Neural cell (in vitro differentiated cells): ENCODE measurements around the gene NTNG1. TPM values are rescaled to one million over a fixed set of nuclear protein-coding genes. Genes with fewer than 3 reads are reported as not detected.
A peak's percentile ranks its signal among the peaks of the same experiment; 100 is the strongest.

Experiments
- H2AFZ ChIP-seq: fragments of 200-600, 300-800 bp; sonication (generic), shearing (Covaris generic); 2 replicates; pipeline ENCODE4 v1.6.0; 2014; ENCODE audit warnings: low read depth, mild to moderate bottlenecking, antibody characterized with exemption, low read length, moderate library complexity
- H3F3A ChIP-seq: fragments of 200-600 bp; shearing (Covaris generic); 2 replicates; pipeline ENCODE4 v1.6.1; 2016; ENCODE audit warnings: mild to moderate bottlenecking, moderate library complexity, mixed read lengths, antibody characterized with exemption, low read length; ENCODE audit not compliant: insufficient read depth, poor library complexity, severe bottlenecking
- H3K27ac ChIP-seq: fragments of 200-600, 300-800 bp; sonication (generic), shearing (Covaris generic); 2 replicates; pipeline ENCODE4 v1.5.1; 2014; ENCODE audit warnings: mild to moderate bottlenecking, low read length, moderate library complexity
- H3K27me3 ChIP-seq: fragments of 300-800, 200-600 bp; sonication (generic), shearing (Covaris generic); 2 replicates; pipeline ENCODE4 v1.6.0; 2014; ENCODE audit warnings: mild to moderate bottlenecking, low read depth, low read length, moderate library complexity; ENCODE audit not compliant: insufficient read depth
- H3K36me3 ChIP-seq: fragments of 300-800, 200-600 bp; sonication (generic), shearing (Covaris generic); 2 replicates; pipeline ENCODE4 v1.5.1; 2014; ENCODE audit warnings: mild to moderate bottlenecking, antibody characterized with exemption, low read length, moderate library complexity; ENCODE audit not compliant: insufficient read depth
- H3K4me2 ChIP-seq: fragments of 300-800, 200-600 bp; sonication (generic), shearing (Covaris generic); 2 replicates; pipeline ENCODE4 v1.6.0; 2014; ENCODE audit warnings: mild to moderate bottlenecking, low read length
- H3K4me3 ChIP-seq: fragments of 300-800, 200-600 bp; sonication (generic), shearing (Covaris generic); 2 replicates; pipeline ENCODE4 v1.5.1; 2014; ENCODE audit warnings: mild to moderate bottlenecking, low read length, moderate library complexity
- H3K79me2 ChIP-seq: fragments of 200-600 bp; shearing (Covaris generic); replicated peaks from 2 replicates; pipeline ENCODE4 v1.6.0; 2014; ENCODE audit warnings: mild to moderate bottlenecking, low read length, moderate library complexity; ENCODE audit not compliant: insufficient read depth
- H3K9ac ChIP-seq: fragments of 300-800, 200-600 bp; sonication (generic), shearing (Covaris generic); 2 replicates; pipeline ENCODE4 v1.6.1; 2016; ENCODE audit warnings: mild to moderate bottlenecking, low read length, mixed read lengths
- H3K9me2 ChIP-seq: fragments of 200-600 bp; shearing (Covaris generic); 2 replicates; pipeline ENCODE4 v1.6.1; 2016; ENCODE audit warnings: mild to moderate bottlenecking, low read length, mixed read lengths; ENCODE audit not compliant: insufficient read depth
- H3K9me3 ChIP-seq: fragments of 200-600, 300-800 bp; sonication (generic), shearing (Covaris generic); 2 replicates; pipeline ENCODE4 v1.6.1; 2016; ENCODE audit warnings: mild to moderate bottlenecking, mixed run types, low read length, moderate library complexity, mixed read lengths
- H4K20me1 ChIP-seq: fragments of 200-600 bp; shearing (Covaris generic); 2 replicates; pipeline ENCODE4 v1.6.1; 2016; ENCODE audit warnings: mild to moderate bottlenecking, mixed run types; ENCODE audit not compliant: insufficient read depth
- CTCF ChIP-seq: fragments of 450-650 bp; IDR thresholded peaks from 2 replicates; pipeline ENCODE4 v1.5.1; 2014; ENCODE audit warnings: antibody characterized with exemption, mild to moderate bottlenecking, moderate library complexity; ENCODE audit not compliant: poor library complexity, severe bottlenecking
- EP300 ChIP-seq: fragments of 450-650 bp; conservative IDR thresholded peaks from 2 replicates; pipeline ENCODE4 v1.6.1; 2014; ENCODE audit warnings: antibody characterized with exemption, mild to moderate bottlenecking, moderate library complexity; ENCODE audit not compliant: poor library complexity, severe bottlenecking
- EZH2 ChIP-seq: fragments of 200-600, 300-800 bp; shearing (Covaris generic), sonication (generic); IDR thresholded peaks from 2 replicates; pipeline ENCODE4 v1.6.1; 2014; ENCODE audit warnings: antibody characterized with exemption, low read length, borderline replicate concordance, mild to moderate bottlenecking; ENCODE audit not compliant: insufficient read depth, poor library complexity, severe bottlenecking
- MXI1 ChIP-seq: fragments of 450-650 bp; conservative IDR thresholded peaks from 2 replicates; pipeline ENCODE4 v1.6.1; 2014; ENCODE audit warnings: antibody characterized with exemption, mild to moderate bottlenecking; ENCODE audit not compliant: poor library complexity, severe bottlenecking
- POLR2AphosphoS5 ChIP-seq: IDR thresholded peaks from 2 replicates; pipeline ENCODE4 v1.6.1; 2012
- RAD21 ChIP-seq: fragments of 450-650 bp; conservative IDR thresholded peaks from 2 replicates; pipeline ENCODE4 v1.6.1; 2014; ENCODE audit warnings: antibody characterized with exemption, mild to moderate bottlenecking, moderate library complexity
- SMC3 ChIP-seq: fragments of 450-650 bp; conservative IDR thresholded peaks from 2 replicates; pipeline ENCODE4 v1.6.1; 2014; ENCODE audit warnings: antibody characterized with exemption, mild to moderate bottlenecking, moderate library complexity; ENCODE audit not compliant: poor library complexity
- TAF1 ChIP-seq: IDR thresholded peaks from 2 replicates; pipeline ENCODE4 v1.6.1; 2012; ENCODE audit warnings: low read depth
- polyA plus RNA-seq: library from polyadenylated mRNA; depleted of rRNA; stranded (reverse); fragments of >200 nt; gene quantifications from 2 replicates; pipeline ENCODE4 v1.2.3, GENCODE V29; 2014
- TF ChIP-seq, protein P1 (sequence below): IDR thresholded peaks from 2 replicates; pipeline ENCODE4 v1.6.1; 2012; ENCODE audit warnings: borderline replicate concordance

Gene NTNG1
- polyA plus RNA-seq, 1 donor from 2014 or later, result not detected

- H2AFZ ChIP-seq, result no peak overlapping the region
- H3K27ac ChIP-seq, result no peak overlapping the region
- no peak overlapping the region for H3K4me3 ChIP-seq
- no peaks in the 10 kb centered on the region for H3K79me2 ChIP-seq
- no peaks in the 10 kb centered on the region for H3K27me3 ChIP-seq
- no peaks in the 10 kb centered on the region for H3F3A ChIP-seq
- H3K4me2 ChIP-seq, result peak overlapping the region; percentile 2
- H3K9me2 ChIP-seq, result no peaks in the 10 kb centered on the region
- no peaks in the 10 kb centered on the region for H4K20me1 ChIP-seq
- no peaks in the 10 kb centered on the region for H3K36me3 ChIP-seq
- TF ChIP-seq EP300 (no peak), SMC3 (no peak), RAD21 (no peak), CTCF (no peak), EZH2 (no peak), POLR2AphosphoS5 (no peak), TAF1 (no peak), MXI1 (no peak)
- TF ChIP-seq, protein P1, sequence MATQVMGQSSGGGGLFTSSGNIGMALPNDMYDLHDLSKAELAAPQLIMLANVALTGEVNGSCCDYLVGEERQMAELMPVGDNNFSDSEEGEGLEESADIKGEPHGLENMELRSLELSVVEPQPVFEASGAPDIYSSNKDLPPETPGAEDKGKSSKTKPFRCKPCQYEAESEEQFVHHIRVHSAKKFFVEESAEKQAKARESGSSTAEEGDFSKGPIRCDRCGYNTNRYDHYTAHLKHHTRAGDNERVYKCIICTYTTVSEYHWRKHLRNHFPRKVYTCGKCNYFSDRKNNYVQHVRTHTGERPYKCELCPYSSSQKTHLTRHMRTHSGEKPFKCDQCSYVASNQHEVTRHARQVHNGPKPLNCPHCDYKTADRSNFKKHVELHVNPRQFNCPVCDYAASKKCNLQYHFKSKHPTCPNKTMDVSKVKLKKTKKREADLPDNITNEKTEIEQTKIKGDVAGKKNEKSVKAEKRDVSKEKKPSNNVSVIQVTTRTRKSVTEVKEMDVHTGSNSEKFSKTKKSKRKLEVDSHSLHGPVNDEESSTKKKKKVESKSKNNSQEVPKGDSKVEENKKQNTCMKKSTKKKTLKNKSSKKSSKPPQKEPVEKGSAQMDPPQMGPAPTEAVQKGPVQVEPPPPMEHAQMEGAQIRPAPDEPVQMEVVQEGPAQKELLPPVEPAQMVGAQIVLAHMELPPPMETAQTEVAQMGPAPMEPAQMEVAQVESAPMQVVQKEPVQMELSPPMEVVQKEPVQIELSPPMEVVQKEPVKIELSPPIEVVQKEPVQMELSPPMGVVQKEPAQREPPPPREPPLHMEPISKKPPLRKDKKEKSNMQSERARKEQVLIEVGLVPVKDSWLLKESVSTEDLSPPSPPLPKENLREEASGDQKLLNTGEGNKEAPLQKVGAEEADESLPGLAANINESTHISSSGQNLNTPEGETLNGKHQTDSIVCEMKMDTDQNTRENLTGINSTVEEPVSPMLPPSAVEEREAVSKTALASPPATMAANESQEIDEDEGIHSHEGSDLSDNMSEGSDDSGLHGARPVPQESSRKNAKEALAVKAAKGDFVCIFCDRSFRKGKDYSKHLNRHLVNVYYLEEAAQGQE, result no peak
- H3K9me3 ChIP-seq, result no peaks in the 10 kb centered on the region
- H3K9ac ChIP-seq, result no peak overlapping the region
These were observed 104.1 kb downstream of the NTNG1 start for GRCh38 chr1:107244709-107245500.

- Histone ChIP-seq H3K27ac (peak overlapping the region; percentile 40), H3K9me2 (no peaks in the 10 kb centered on the region), H2AFZ (no peak overlapping the region), H3K27me3 (no peaks in the 10 kb centered on the region), H3K79me2 (no peaks in the 10 kb centered on the region), H4K20me1 (no peaks in the 10 kb centered on the region), H3F3A (no peaks in the 10 kb centered on the region), H3K9me3 (no peaks in the 10 kb centered on the region), H3K4me3 (no peak overlapping the region), H3K9ac (no peak overlapping the region), H3K4me2 (no peak overlapping the region), H3K36me3 (no peaks in the 10 kb centered on the region)
- TF ChIP-seq EP300, result peak; percentile 81
- TF ChIP-seq POLR2AphosphoS5, result peak; percentile 32
- no peak for TF ChIP-seq EZH2
These were observed 106.0 kb downstream of the NTNG1 start for GRCh38 chr1:107246775-107247345.
